AG09309 (cell line): ENCODE measurements around the gene FAM76B.

Experiments used
- DNase-seq: peaks from one replicate; pipeline ENCODE4 v3.0.0-alpha.2; 2010; ENCODE audit warnings: low read depth
- H3K4me3 ChIP-seq: 2 replicates; pipeline ENCODE4 v1.5.1; 2011; ENCODE audit warnings: mild to moderate bottlenecking, low read depth, low read length, moderate library complexity; ENCODE audit not compliant: control insufficient read depth
- TF ChIP-seq, protein P1 (sequence below): IDR thresholded peaks from 2 replicates; pipeline ENCODE4 v1.5.1; 2011; ENCODE audit warnings: mild to moderate bottlenecking, low read depth, low read length, inconsistent platforms; ENCODE audit not compliant: insufficient read depth, control insufficient read depth; ENCODE audit errors: missing control alignments

FAM76B gene

GRCh38 chr11:95739108-95739938, 50.3 kb downstream of the FAM76B start:
- no peak overlapping the region for H3K4me3 ChIP-seq
- TF ChIP-seq, protein P1, sequence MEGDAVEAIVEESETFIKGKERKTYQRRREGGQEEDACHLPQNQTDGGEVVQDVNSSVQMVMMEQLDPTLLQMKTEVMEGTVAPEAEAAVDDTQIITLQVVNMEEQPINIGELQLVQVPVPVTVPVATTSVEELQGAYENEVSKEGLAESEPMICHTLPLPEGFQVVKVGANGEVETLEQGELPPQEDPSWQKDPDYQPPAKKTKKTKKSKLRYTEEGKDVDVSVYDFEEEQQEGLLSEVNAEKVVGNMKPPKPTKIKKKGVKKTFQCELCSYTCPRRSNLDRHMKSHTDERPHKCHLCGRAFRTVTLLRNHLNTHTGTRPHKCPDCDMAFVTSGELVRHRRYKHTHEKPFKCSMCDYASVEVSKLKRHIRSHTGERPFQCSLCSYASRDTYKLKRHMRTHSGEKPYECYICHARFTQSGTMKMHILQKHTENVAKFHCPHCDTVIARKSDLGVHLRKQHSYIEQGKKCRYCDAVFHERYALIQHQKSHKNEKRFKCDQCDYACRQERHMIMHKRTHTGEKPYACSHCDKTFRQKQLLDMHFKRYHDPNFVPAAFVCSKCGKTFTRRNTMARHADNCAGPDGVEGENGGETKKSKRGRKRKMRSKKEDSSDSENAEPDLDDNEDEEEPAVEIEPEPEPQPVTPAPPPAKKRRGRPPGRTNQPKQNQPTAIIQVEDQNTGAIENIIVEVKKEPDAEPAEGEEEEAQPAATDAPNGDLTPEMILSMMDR = no peak
- DNase-seq = no peak

DNA sequence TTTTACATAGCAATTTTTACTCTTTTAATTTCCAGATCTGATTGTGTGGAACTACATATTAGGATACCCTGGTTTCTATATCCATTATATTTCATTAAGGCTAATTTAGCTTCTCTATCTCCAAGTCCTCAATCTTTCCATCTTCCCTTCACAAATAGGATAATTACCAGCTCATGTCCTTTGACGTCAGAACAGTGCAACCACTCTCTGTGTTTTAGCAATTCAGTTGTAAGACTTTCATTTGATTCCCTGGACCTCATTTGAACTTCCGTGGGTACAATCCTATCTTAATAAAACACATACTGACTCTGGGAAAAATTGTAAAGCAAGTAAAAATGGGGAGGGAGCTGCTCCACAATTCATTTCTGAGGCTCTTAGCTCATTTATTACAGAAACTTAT, 52.8 kb downstream of the FAM76B start:
- TF ChIP-seq, protein P1 = no peak
- DNase-seq = no peak
- no peak overlapping the region for H3K4me3 ChIP-seq

DNA sequence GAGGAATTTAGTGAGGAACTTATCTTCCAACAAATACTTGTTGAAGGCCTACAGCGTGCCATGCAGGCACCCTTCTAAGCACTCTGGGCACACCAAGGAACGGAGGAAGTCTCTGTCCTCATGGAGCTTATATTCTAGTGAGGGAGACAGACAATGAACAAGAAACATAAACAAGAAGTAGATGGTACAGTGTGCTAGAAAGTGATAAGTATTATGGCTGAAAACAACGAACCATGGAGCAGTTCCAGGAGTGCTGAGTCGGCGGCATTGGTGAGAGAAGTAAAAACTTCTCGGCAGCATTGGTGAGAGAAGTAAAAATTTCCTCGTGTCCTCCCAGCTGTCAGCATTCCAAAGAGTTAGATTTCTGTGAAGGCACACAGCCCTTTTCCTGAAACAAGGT, 53.2 kb downstream of the FAM76B start:
- DNase-seq = no peak
- TF ChIP-seq, protein P1 = no peak
- H3K4me3 ChIP-seq = no peak overlapping the region

GRCh38 chr11:95734009-95734572, 55.5 kb downstream of the FAM76B start:
- no peak overlapping the region for H3K4me3 ChIP-seq
- TF ChIP-seq, protein P1 = no peak
- DNase-seq = no peak

DNA sequence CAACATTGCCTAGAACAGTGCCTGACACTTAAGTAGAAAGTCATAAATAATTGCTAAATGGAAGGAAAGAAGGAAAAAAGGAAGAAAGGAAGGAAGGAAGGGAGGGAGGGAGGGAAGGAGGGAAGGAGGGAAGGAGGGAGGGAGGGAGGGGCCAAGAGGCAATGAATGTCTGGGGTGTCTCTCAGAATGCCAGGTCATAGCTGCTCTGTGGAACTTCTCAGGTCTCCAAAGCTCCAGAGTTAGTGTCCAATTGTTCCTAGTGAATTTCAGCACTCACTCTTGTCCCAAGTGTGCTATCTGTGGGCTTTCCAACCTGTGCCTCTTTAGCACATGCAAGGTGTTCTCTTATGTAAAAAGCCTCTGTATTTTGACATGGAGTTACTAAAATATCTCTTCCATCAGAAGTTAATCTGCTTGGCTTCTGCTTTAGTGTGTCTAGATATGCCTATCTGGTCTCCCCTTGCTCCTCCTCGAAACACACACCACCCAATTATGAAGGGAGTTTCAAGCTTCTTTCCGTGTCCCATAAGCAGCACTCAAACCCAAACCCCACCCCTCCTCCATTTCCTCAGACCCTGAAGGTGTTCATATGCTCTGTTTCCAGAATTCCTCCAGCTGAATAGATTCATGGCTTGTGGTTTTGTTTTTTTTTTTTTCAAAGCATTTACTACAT, 56.5 kb downstream of the FAM76B start:
- H3K4me3 ChIP-seq = no peak overlapping the region
- DNase-seq = no peak

GRCh38 chr11:95729462-95729861, 60.1 kb downstream of the FAM76B start:
- TF ChIP-seq, protein P1 = no peak
- no peak overlapping the region for H3K4me3 ChIP-seq
- no peak for DNase-seq

More for the DNA sequence above, 56.5 kb downstream of the FAM76B start:
- TF ChIP-seq, protein P1 = no peak
